PC-3 (cell line): Measurements from ENCODE around the gene SALL4. TPM values are rescaled to one million over a fixed set of nuclear protein-coding genes. Genes with fewer than 3 reads are reported as not detected.

ENCODE experiments used
- ATAC-seq: fragments of 200-7000 bp; cut with Tn5 transposase; 2 replicates; pipeline ENCODE4 v1.9.1; 2020; ENCODE audit warnings: mild to moderate bottlenecking, moderate library complexity
- BruUV-seq: library from RNA; stranded (reverse); fragments of 400-500 nt; replicated peaks from 2 replicates; lab custom pipeline; 2021; lab: Mats Ljungman, UMichigan
- CTCF ChIA-PET: fragments of 300-600 bp; sonication (Branson Sonifier 250); formaldehyde crosslinking; loops from one replicate; lab custom pipeline; 2022; ENCODE audit warnings: antibody characterized with exemption; lab: Charles Lee
- POLR2A ChIA-PET: fragments of 300-600 bp; sonication (Branson Sonifier 250); formaldehyde crosslinking; loops from one replicate; lab custom pipeline; 2022; ENCODE audit warnings: antibody characterized with exemption; ENCODE audit not compliant: unreplicated experiment; lab: Charles Lee
- DNase-seq: peaks from one replicate; pipeline ENCODE4 v3.0.0-alpha.2; 2015
- H2AFZ ChIP-seq: fragments of 300-600 bp; sonication (generic); 2 replicates; pipeline ENCODE4 v1.6.0; 2016; ENCODE audit warnings: antibody characterized with exemption, low read length
- H3F3A ChIP-seq: fragments of 300-600 bp; sonication (generic); one replicate; pipeline ENCODE4 v1.6.0; 2017; ENCODE audit warnings: antibody characterized with exemption, low read length, control low read depth, mild to moderate bottlenecking; ENCODE audit not compliant: unreplicated experiment
- H3K27ac ChIP-seq: fragments of 300-600 bp; sonication (generic); 2 replicates; pipeline ENCODE4 v1.5.1; 2016; ENCODE audit warnings: mild to moderate bottlenecking, low read length
- H3K27me3 ChIP-seq: fragments of 300-600 bp; sonication (generic); 2 replicates; pipeline ENCODE4 v1.6.1; 2016; ENCODE audit warnings: low read length, mixed read lengths
- H3K36me3 ChIP-seq: fragments of 300-600 bp; sonication (generic); 2 replicates; pipeline ENCODE4 v1.6.1; 2016; ENCODE audit warnings: low read depth, mixed run types, low read length, mixed read lengths
- H3K4me1 ChIP-seq: fragments of 300-600 bp; sonication (generic); 2 replicates; pipeline ENCODE4 v1.5.1; 2016; ENCODE audit warnings: low read length; ENCODE audit not compliant: insufficient read depth
- H3K4me2 ChIP-seq: fragments of 300-600 bp; sonication (generic); 2 replicates; pipeline ENCODE4 v1.6.0; 2016; ENCODE audit warnings: low read length
- H3K4me3 ChIP-seq: fragments of 300-600 bp; sonication (generic); 2 replicates; pipeline ENCODE4 v1.5.1; 2016; ENCODE audit warnings: mild to moderate bottlenecking, low read length, mixed read lengths
- H3K79me2 ChIP-seq: fragments of 300-600 bp; sonication (generic); 2 replicates; pipeline ENCODE4 v1.6.1; 2017; ENCODE audit warnings: low read length, mixed read lengths
- H3K9ac ChIP-seq: fragments of 300-600 bp; sonication (generic); 2 replicates; pipeline ENCODE4 v1.6.0; 2016; ENCODE audit warnings: mild to moderate bottlenecking, low read length
- H3K9me2 ChIP-seq: fragments of 300-600 bp; sonication (generic); replicated peaks from 2 replicates; pipeline ENCODE4 v1.6.1; 2016; ENCODE audit warnings: mixed run types, low read length, mixed read lengths
- H3K9me3 ChIP-seq: fragments of 300-600 bp; sonication (generic); 2 replicates; pipeline ENCODE4 v1.6.1; 2016; ENCODE audit warnings: low read length, mixed read lengths
- H4K20me1 ChIP-seq: fragments of 300-600 bp; sonication (generic); 2 replicates; pipeline ENCODE4 v1.6.1; 2016; ENCODE audit warnings: low read length, mixed read lengths
- CTCF ChIP-seq: fragments of 300-600 bp; sonication (generic); conservative IDR thresholded peaks from 2 replicates; pipeline ENCODE4 v1.5.1; 2017; ENCODE audit warnings: antibody characterized with exemption, low read depth, mild to moderate bottlenecking, low read length
- EZH2 ChIP-seq: fragments of 300-600 bp; sonication (generic); IDR thresholded peaks from one replicate; pipeline ENCODE4 v1.6.1; 2017; ENCODE audit warnings: antibody characterized with exemption, mild to moderate bottlenecking, low read length; ENCODE audit not compliant: unreplicated experiment
- EZH2phosphoT487 ChIP-seq: fragments of 300-600 bp; sonication (generic); IDR thresholded peaks from 2 replicates; pipeline ENCODE4 v1.6.1; 2018; ENCODE audit warnings: mild to moderate bottlenecking, antibody characterized with exemption, low read length, borderline replicate concordance
- intact Hi-C: fragments of 100-400 bp; cut with micrococcal nuclease; formaldehyde crosslinking; loops from 2 replicates; pipeline ENCODE4 v1.9.0; 2023
- total RNA-seq: library from RNA; depleted of rRNA; stranded (reverse); fragments of >200 nt; gene quantifications from 2 replicates; pipeline ENCODE4 v1.2.3, GENCODE V29; 2014

SALL4 gene
- total RNA-seq, 1 experiment from 2014 or later: 3.1 TPM

GRCh38 chr20:51810155-51811041, 8.1 kb upstream of the SALL4 start:
- Histone ChIP-seq H3K9ac (no peak overlapping the region), H4K20me1 (no peaks in the 10 kb centered on the region), H3K4me1 (peaks cover 8% of the 10 kb centered on the region; the same call in 1 of the 2 replicates), H3F3A (no peaks in the 10 kb centered on the region), H3K9me3 (no peaks in the 10 kb centered on the region), H3K36me3 (no peaks in the 10 kb centered on the region), H2AFZ (no peak overlapping the region), H3K4me2 (no peak overlapping the region), H3K9me2 (no peaks in the 10 kb centered on the region), H3K27ac (no peak overlapping the region), H3K4me3 (no peak overlapping the region), H3K79me2 (no peaks in the 10 kb centered on the region), H3K27me3 (no peaks in the 10 kb centered on the region)
- ATAC-seq: no peak
- DNase-seq: peak; percentile 25
- no peak for TF ChIP-seq EZH2
- peak; percentile 43 for TF ChIP-seq CTCF
- POLR2A ChIA-PET: no interaction called here
- no TSS peak for BruUV-seq
- intact Hi-C loops: no loop called here
- CTCF ChIA-PET: no interaction called here

GRCh38 chr20:51807720-51808250, 5.5 kb upstream of the SALL4 start:
- BruUV-seq: no TSS peak
- H3K4me2 ChIP-seq: no peak overlapping the region
- H3K9me2 ChIP-seq: no peaks in the 10 kb centered on the region
- H2AFZ ChIP-seq: no peak overlapping the region
- H3K9ac ChIP-seq: no peak overlapping the region
- no peak for ATAC-seq
- H3K79me2 ChIP-seq: no peaks in the 10 kb centered on the region
- peaks cover 16% of the 10 kb centered on the region for H3K4me1 ChIP-seq
- CTCF ChIA-PET: no interaction called here
- no peaks in the 10 kb centered on the region for H3K27me3 ChIP-seq
- POLR2A ChIA-PET: no interaction called here
- H3K4me3 ChIP-seq: no peak overlapping the region
- H3K27ac ChIP-seq: no peak overlapping the region
- intact Hi-C loops: no loop called here
- no peaks in the 10 kb centered on the region for H3K36me3 ChIP-seq
- DNase-seq: no peak
- no peak for TF ChIP-seq EZH2phosphoT487
- TF ChIP-seq CTCF: no peak
- TF ChIP-seq EZH2: no peak
- no peaks in the 10 kb centered on the region for H4K20me1 ChIP-seq
- H3F3A ChIP-seq: no peaks in the 10 kb centered on the region
- no peaks in the 10 kb centered on the region for H3K9me3 ChIP-seq

- Histone ChIP-seq H3K79me2 (no peaks in the 10 kb centered on the region), H3F3A (no peaks in the 10 kb centered on the region), H3K4me2 (no peak overlapping the region), H3K36me3 (no peaks in the 10 kb centered on the region), H3K9me2 (no peaks in the 10 kb centered on the region), H4K20me1 (no peaks in the 10 kb centered on the region), H3K4me3 (no peak overlapping the region), H3K9me3 (no peaks in the 10 kb centered on the region), H3K27me3 (no peaks in the 10 kb centered on the region), H2AFZ (no peak overlapping the region), H3K27ac (no peak overlapping the region), H3K4me1 (peaks cover 28% of the 10 kb centered on the region), H3K9ac (no peak overlapping the region)
- CTCF ChIA-PET: no interaction called here
- intact Hi-C loops: loop anchor here (5.0 kb wide), 1 partner anchor 52 kb away; no protein-coding TSS in a partner anchor
- POLR2A ChIA-PET: no interaction called here
- no TSS peak for BruUV-seq
- ATAC-seq (no peak), DNase-seq (no peak)
- TF ChIP-seq CTCF (no peak), EZH2phosphoT487 (no peak), EZH2 (no peak)
These were observed 2.4 kb upstream of the SALL4 start for GRCh38 chr20:51804754-51805153.
